ENCODE data around the gene PAFAH1B2. TPM values are rescaled to one million over a fixed set of nuclear protein-coding genes. Genes with fewer than 3 reads are reported as not detected.

Gene PAFAH1B2
- total and polyA plus RNA-seq, 2 donors (not counting 3 experiments of a cell fraction or from before 2014, with no cell fraction given): 34.2 to 128 TPM

- dilution Hi-C loops (cut with MboI; ENCODE audit: extremely low pct_ligation_motif_present, low sequenced_read_pairs) (no loop called here), intact Hi-C loops (cut with micrococcal nuclease) (no loop called here)
- Histone ChIP-seq H3K9me3 (replicated peaks; ENCODE audit: control insufficient read depth, insufficient read depth, low read length) (no peaks in the 10 kb centered on the region), H4K20me1 (replicated peaks; ENCODE audit: control insufficient read depth, extremely low read depth, insufficient read depth, low read length) (peaks cover 11% of the 10 kb centered on the region), H3K9ac (replicated peaks; ENCODE audit: extremely low read depth, insufficient read depth, low read length) (no peak overlapping the region), H2AFZ (ENCODE audit: low read depth, low read length) (no peak overlapping the region), H3K27me3 (ENCODE audit: control insufficient read depth in 2 of 2, insufficient read depth in 2 of 2, low read length in 2 of 2) (no peaks in the 10 kb centered on the region), H3K27ac (ENCODE audit: insufficient read depth, low read depth, low read length) (no peak overlapping the region), H3K9me1 (replicated peaks; ENCODE audit: control insufficient read depth, extremely low read depth, insufficient read depth, low read length) (no peaks in the 10 kb centered on the region), H3K36me3 (ENCODE audit: control insufficient read depth in 2 of 2, extremely low read depth in 1 of 2, insufficient read depth in 2 of 2, low read length in 2 of 2) (peaks cover 5 to 6% of the 10 kb centered on the region in 2 experiments), H3K79me2 (ENCODE audit: control insufficient read depth, insufficient read depth, low read length) (peaks cover 95% of the 10 kb centered on the region), H3K4me1 (ENCODE audit: control insufficient read depth, extremely low read depth, insufficient read depth, low read length) (no peaks in the 10 kb centered on the region), H3K4me2 (ENCODE audit: insufficient read depth, low read length) (no peak overlapping the region), H3K4me3 (replicated peaks in 1 of 3; ENCODE audit: insufficient read depth in 1 of 3, low read depth in 1 of 3, low read length in 3 of 3) (no peak overlapping the region)
- CTCF ChIA-PET: no interaction called here
- TF ChIP-seq EZH2 (IDR thresholded peaks at IDR 0.05; ENCODE audit: borderline replicate concordance, low read depth, low read length, severe bottlenecking) (no peak), MYC (IDR thresholded peaks at IDR 0.05; ENCODE audit: low read depth, low read length) (no peak), JUN (IDR thresholded peaks at IDR 0.05; ENCODE audit: borderline replicate concordance, insufficient read depth, insufficient read length, low read depth) (no peak), POLR2A (IDR thresholded peaks at IDR 0.05; ENCODE audit: low read depth, low read length) (no peak), GATA2 (IDR thresholded peaks at IDR 0.05; ENCODE audit: insufficient read depth, insufficient read length, low read depth, low read length) (no peak), MAX (IDR thresholded peaks at IDR 0.05; ENCODE audit: insufficient read depth, insufficient read length) (no peak), POLR2AphosphoS5 (IDR thresholded peaks at IDR 0.05; ENCODE audit: insufficient read depth, low read depth, low read length) (no peak), CTCF (IDR thresholded peaks at IDR 0.05; ENCODE audit: extremely low read depth in 1 of 2, insufficient read depth in 1 of 2, low read depth in 1 of 2, low read length in 2 of 2) (no peak), FOS (IDR thresholded peaks at IDR 0.05; ENCODE audit: borderline replicate concordance, insufficient read depth, low read length) (no peak)
- POLR2A ChIA-PET: interaction anchor here (0.5 kb wide), 1 partner anchor 54 kb away, joined by 3 read pairs; the partner anchor contains the start of gene SIK3
- no TSS peak for BruUV-seq (replicated peaks)
- FAIRE-seq: no peak
- DNase-seq (ENCODE audit: low read depth, low spot score): no peak
Measured at GRCh38 chr11:117152066-117152465, 8.0 kb downstream of the PAFAH1B2 start.

All from endothelial cell of umbilical vein (primary cell).